ENCODE results near the gene OPA1. TPM values are rescaled to one million over a fixed set of nuclear protein-coding genes. Genes with fewer than 3 reads are reported as not detected.

Gene OPA1
- total RNA-seq, 1 experiment from 2014 or later = 84.4 TPM

DNA sequence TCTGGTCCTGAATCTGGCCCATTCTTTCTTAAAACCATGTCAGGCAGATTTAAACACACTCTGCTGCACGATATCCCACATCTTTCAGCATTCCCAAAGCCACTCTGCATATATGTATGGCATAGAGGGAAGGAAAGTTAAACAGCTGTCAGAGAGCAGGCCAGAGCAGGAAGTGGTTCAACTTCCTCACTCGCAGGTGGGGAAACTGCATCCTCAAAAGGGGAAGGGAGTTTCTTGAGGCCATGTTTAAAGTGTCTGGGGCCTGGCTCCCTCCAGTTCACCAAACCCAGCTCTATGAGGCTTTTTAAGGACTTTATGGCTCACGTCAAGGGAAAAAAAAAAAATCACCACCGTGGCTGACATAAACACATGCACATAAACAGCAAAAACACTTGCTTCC, 123.1 kb downstream of the OPA1 start:
- Histone ChIP-seq H3K27ac (ENCODE audit: low read depth, low read length, poor library complexity, severe bottlenecking) (no peak overlapping the region), H3K36me3 (ENCODE audit: insufficient read depth, low read length, poor library complexity, severe bottlenecking) (no peaks in the 10 kb centered on the region), H3K4me3 (ENCODE audit: low read depth, low read length, poor library complexity, severe bottlenecking) (no peak overlapping the region), H3K9me3 (ENCODE audit: low read depth, low read length, poor library complexity, severe bottlenecking) (no peaks in the 10 kb centered on the region), H3K4me1 (ENCODE audit: insufficient read depth, low read length, poor library complexity, severe bottlenecking) (no peaks in the 10 kb centered on the region), H3K27me3 (replicated peaks; ENCODE audit: insufficient read depth, low read depth, low read length, poor library complexity) (no peaks in the 10 kb centered on the region)
- DNase-seq (ENCODE audit: low spot score) = no peak
- intact Hi-C loops (cut with micrococcal nuclease; ENCODE audit: unreplicated experiment) = no loop called here
- POLR2A ChIA-PET (ENCODE audit: low non-redundant PET) = no interaction called here
- CTCF ChIA-PET = no interaction called here
- TF ChIP-seq EZH2 (IDR thresholded peaks at IDR 0.05; ENCODE audit: borderline replicate concordance, low read depth, low read length, poor library complexity, severe bottlenecking) = no peak
- TF ChIP-seq, protein P1, sequence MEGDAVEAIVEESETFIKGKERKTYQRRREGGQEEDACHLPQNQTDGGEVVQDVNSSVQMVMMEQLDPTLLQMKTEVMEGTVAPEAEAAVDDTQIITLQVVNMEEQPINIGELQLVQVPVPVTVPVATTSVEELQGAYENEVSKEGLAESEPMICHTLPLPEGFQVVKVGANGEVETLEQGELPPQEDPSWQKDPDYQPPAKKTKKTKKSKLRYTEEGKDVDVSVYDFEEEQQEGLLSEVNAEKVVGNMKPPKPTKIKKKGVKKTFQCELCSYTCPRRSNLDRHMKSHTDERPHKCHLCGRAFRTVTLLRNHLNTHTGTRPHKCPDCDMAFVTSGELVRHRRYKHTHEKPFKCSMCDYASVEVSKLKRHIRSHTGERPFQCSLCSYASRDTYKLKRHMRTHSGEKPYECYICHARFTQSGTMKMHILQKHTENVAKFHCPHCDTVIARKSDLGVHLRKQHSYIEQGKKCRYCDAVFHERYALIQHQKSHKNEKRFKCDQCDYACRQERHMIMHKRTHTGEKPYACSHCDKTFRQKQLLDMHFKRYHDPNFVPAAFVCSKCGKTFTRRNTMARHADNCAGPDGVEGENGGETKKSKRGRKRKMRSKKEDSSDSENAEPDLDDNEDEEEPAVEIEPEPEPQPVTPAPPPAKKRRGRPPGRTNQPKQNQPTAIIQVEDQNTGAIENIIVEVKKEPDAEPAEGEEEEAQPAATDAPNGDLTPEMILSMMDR (conservative IDR thresholded peaks at IDR 0.05; ENCODE audit: low read depth, low read length) = no peak
- no TSS peak for BruUV-seq (replicated peaks)

DNA sequence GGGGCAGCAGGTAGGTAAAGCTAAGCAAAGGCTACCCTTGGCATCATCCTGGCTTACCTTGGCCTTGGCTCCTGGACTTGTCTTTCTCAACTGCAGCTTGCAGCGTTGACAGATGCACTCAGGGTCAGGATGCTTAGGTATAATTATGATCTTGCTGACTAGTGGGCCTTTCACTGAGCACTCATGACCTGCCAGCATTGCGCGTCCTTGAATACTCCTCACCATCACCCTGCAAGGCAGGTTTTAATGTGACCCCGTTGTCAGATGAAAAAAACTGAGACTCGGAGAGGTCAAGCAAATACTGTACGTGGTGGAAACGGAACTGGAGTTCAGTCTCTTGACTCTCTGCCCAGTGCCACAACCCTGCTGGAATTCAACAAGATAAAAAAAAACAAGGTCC, 126.7 kb downstream of the OPA1 start:
- no peaks in the 10 kb centered on the region for H3K36me3 ChIP-seq (ENCODE audit: insufficient read depth, low read length, poor library complexity, severe bottlenecking)
- no peaks in the 10 kb centered on the region for H3K27me3 ChIP-seq (replicated peaks; ENCODE audit: insufficient read depth, low read depth, low read length, poor library complexity)
- no peaks in the 10 kb centered on the region for H3K4me1 ChIP-seq (ENCODE audit: insufficient read depth, low read length, poor library complexity, severe bottlenecking)
- no TSS peak for BruUV-seq (replicated peaks)
- POLR2A ChIA-PET (ENCODE audit: low non-redundant PET) = no interaction called here
- DNase-seq (ENCODE audit: low spot score) = no peak
- no peak for TF ChIP-seq EZH2 (IDR thresholded peaks at IDR 0.05; ENCODE audit: borderline replicate concordance, low read depth, low read length, poor library complexity, severe bottlenecking)
- TF ChIP-seq, protein P1 (conservative IDR thresholded peaks at IDR 0.05; ENCODE audit: low read depth, low read length) = no peak
- H3K27ac ChIP-seq (ENCODE audit: low read depth, low read length, poor library complexity, severe bottlenecking) = no peak overlapping the region
- intact Hi-C loops (cut with micrococcal nuclease; ENCODE audit: unreplicated experiment) = no loop called here
- CTCF ChIA-PET = no interaction called here
- no peaks in the 10 kb centered on the region for H3K9me3 ChIP-seq (ENCODE audit: low read depth, low read length, poor library complexity, severe bottlenecking)
- no peak overlapping the region for H3K4me3 ChIP-seq (ENCODE audit: low read depth, low read length, poor library complexity, severe bottlenecking)

DNA sequence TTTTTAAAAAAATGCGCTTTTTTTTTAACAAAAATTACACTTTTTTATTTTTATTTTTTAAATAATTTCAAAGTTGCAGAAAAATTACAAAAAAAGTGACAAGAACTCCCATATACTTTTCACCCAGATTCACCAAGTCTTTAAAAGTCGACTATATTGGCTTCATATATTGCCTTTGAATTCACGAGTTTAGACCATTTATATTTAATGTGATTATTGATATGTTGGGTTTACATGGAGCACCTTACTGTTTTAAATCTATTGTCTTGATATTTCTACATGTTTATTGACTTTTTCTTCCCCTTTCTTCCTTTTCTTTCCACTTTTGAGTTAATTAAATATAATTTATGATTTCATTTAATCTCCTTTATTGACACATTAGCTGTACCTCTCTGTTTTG, 127.2 kb downstream of the OPA1 start:
- intact Hi-C loops (cut with micrococcal nuclease; ENCODE audit: unreplicated experiment) = no loop called here
- CTCF ChIA-PET = no interaction called here
- Histone ChIP-seq H3K36me3 (ENCODE audit: insufficient read depth, low read length, poor library complexity, severe bottlenecking) (no peaks in the 10 kb centered on the region), H3K4me3 (ENCODE audit: low read depth, low read length, poor library complexity, severe bottlenecking) (no peak overlapping the region), H3K4me1 (ENCODE audit: insufficient read depth, low read length, poor library complexity, severe bottlenecking) (no peaks in the 10 kb centered on the region), H3K27ac (ENCODE audit: low read depth, low read length, poor library complexity, severe bottlenecking) (no peak overlapping the region), H3K27me3 (replicated peaks; ENCODE audit: insufficient read depth, low read depth, low read length, poor library complexity) (no peaks in the 10 kb centered on the region), H3K9me3 (ENCODE audit: low read depth, low read length, poor library complexity, severe bottlenecking) (no peaks in the 10 kb centered on the region)
- DNase-seq (ENCODE audit: low spot score) = no peak
- POLR2A ChIA-PET (ENCODE audit: low non-redundant PET) = no interaction called here
- TF ChIP-seq, protein P1 (conservative IDR thresholded peaks at IDR 0.05; ENCODE audit: low read depth, low read length) = no peak
- no peak for TF ChIP-seq EZH2 (IDR thresholded peaks at IDR 0.05; ENCODE audit: borderline replicate concordance, low read depth, low read length, poor library complexity, severe bottlenecking)
- no TSS peak for BruUV-seq (replicated peaks)

Data from A673 (cell line).